HFF-Myc (cell line): Measurements from ENCODE around the gene POC5.

ENCODE experiments used
- DNase-seq: peaks from one replicate; pipeline ENCODE4 v3.0.0-alpha.2; 2011; ENCODE audit warnings: low read depth; ENCODE audit errors: extremely low read depth
- H3K4me3 ChIP-seq: replicated peaks from 2 replicates; pipeline ENCODE4 v1.5.1; 2011; ENCODE audit warnings: low read depth, mild to moderate bottlenecking, control low read depth, low read length
- CTCF ChIP-seq: IDR thresholded peaks from 2 replicates; pipeline ENCODE4 v1.5.1; 2012; ENCODE audit warnings: mild to moderate bottlenecking, low read depth, low read length, control low read depth; ENCODE audit errors: missing control alignments

The POC5 gene

GRCh38 chr5:75662061-75662460 is 55.2 kb downstream of the POC5 start:
- DNase-seq, result no peak
- no peak overlapping the region for H3K4me3 ChIP-seq
- TF ChIP-seq CTCF, result no peak

GRCh38 chr5:75660678-75661465 is 56.4 kb downstream of the POC5 start:
- DNase-seq, result no peak
- H3K4me3 ChIP-seq, result no peak overlapping the region
- TF ChIP-seq CTCF, result no peak

GRCh38 chr5:75659791-75660450 is 57.3 kb downstream of the POC5 start:
- TF ChIP-seq CTCF, result no peak
- H3K4me3 ChIP-seq, result no peak overlapping the region
- DNase-seq, result no peak

- DNase-seq, result no peak
- no peak for TF ChIP-seq CTCF
- no peak overlapping the region; the same call in 1 of the 2 replicates for H3K4me3 ChIP-seq
Measured at GRCh38 chr5:75656311-75657003, 60.8 kb downstream of the POC5 start.

- no peak overlapping the region for H3K4me3 ChIP-seq
- no peak for TF ChIP-seq CTCF
- no peak for DNase-seq
Measured at GRCh38 chr5:75654693-75655295, 62.4 kb downstream of the POC5 start.

- H3K4me3 ChIP-seq, result no peak overlapping the region
- no peak for TF ChIP-seq CTCF
- no peak for DNase-seq
Measured at GRCh38 chr5:75653521-75653920, 63.7 kb downstream of the POC5 start.
